ENCODE results near the gene FAM117B.

- TF ChIP-seq CTCF (IDR thresholded peaks at IDR 0.05; ENCODE audit: insufficient read depth, low read length, poor library complexity, severe bottlenecking), result no peak
- no peak for TF ChIP-seq EZH2phosphoT487 (conservative IDR thresholded peaks at IDR 0.05; ENCODE audit: low read length)
Measured at GRCh38 chr2:202817771-202818170, 183.0 kb downstream of the FAM117B start.
